ENCODE data around the gene PIH1D2. TPM values are rescaled to one million over a fixed set of nuclear protein-coding genes. Genes with fewer than 3 reads are reported as not detected.

PIH1D2 gene
- total RNA-seq, 1 donor from 2014 or later: not detected

Other genes with a start within 250 kb of the PIH1D2 start
- 24.6 and 25.5 TPM in 2 replicates for gene ALG9, start 202.4 kb downstream of the PIH1D2 start, total RNA-seq
- gene FDXACB1, start 194.9 kb downstream of the PIH1D2 start, total RNA-seq: 4.3 and 4.7 TPM in 2 replicates
- 11.5 and 12.0 TPM in 2 replicates for gene CFAP68, start 194.5 kb downstream of the PIH1D2 start, total RNA-seq
- gene CRYAB, start 162.2 kb downstream of the PIH1D2 start, total RNA-seq: 0.76 TPM in 1 of 2 replicates, not detected in the other
- gene HSPB2, start 161.3 kb downstream of the PIH1D2 start, total RNA-seq: not detected in 2 replicates
- gene C11orf52, start 155.1 kb downstream of the PIH1D2 start, total RNA-seq: not detected in 2 replicates
- gene DIXDC1, start 136.7 kb downstream of the PIH1D2 start, total RNA-seq: 6.5 and 7.7 TPM in 2 replicates
- gene DLAT, start 48.6 kb downstream of the PIH1D2 start, total RNA-seq: 31.1 and 31.7 TPM in 2 replicates
- gene NKAPD1, start 282 bp upstream of the PIH1D2 start, total RNA-seq: 20.6 and 22.5 TPM in 2 replicates
- 52.0 and 60.2 TPM in 2 replicates for gene TIMM8B, start 12.7 kb upstream of the PIH1D2 start, total RNA-seq
- 84.0 and 86.2 TPM in 2 replicates for gene SDHD, start 12.9 kb upstream of the PIH1D2 start, total RNA-seq
- 0.17 and 0.39 TPM in 2 replicates for gene IL18, start 90.1 kb upstream of the PIH1D2 start, total RNA-seq
- 0.46 TPM in 1 of 2 replicates, not detected in the other for gene TEX12, start 93.4 kb upstream of the PIH1D2 start, total RNA-seq
- gene BCO2, start 101.5 kb upstream of the PIH1D2 start, total RNA-seq: 1.7 and 2.2 TPM in 2 replicates
- gene PTS, start 152.4 kb upstream of the PIH1D2 start, total RNA-seq: 23.5 and 24.8 TPM in 2 replicates
- gene PLET1, start 186.8 kb upstream of the PIH1D2 start, total RNA-seq: not detected in 2 replicates

Measured in T-helper 1 cell treated with Interleukin-12 subunit alpha and Interleukin-12 subunit beta and Interleukin-4 antibody, amounts not matched to agents 30 ng/mL and 1 ng/mL, for 36 hours (primary cell).